Astrocyte (in vitro differentiated cells and primary cell): ENCODE data around the gene USP25. TPM values are rescaled to one million over a fixed set of nuclear protein-coding genes. Genes with fewer than 3 reads are reported as not detected.

Experiments used
- DNase-seq: peaks from one replicate; pipeline ENCODE4 v3.0.0-alpha.2; 2010; ENCODE audit warnings: low read depth
- FAIRE-seq: peaks from 2 replicates; lab custom pipeline; 2011; peaks lifted over from hg19 to GRCh38; lab: Jason Lieb, UNC
- H2AFZ ChIP-seq: 2 replicates; pipeline ENCODE4 v1.6.0; 2012; ENCODE audit warnings: low read depth, low read length, inconsistent platforms
- H3K27ac ChIP-seq: 2 replicates; pipeline ENCODE4 v1.5.1; 2011; ENCODE audit warnings: low read depth, low read length, inconsistent platforms
- H3K27me3 ChIP-seq: 2 replicates; pipeline ENCODE4 v1.6.0; 2011; ENCODE audit warnings: low read length, inconsistent platforms; ENCODE audit not compliant: insufficient read depth
- H3K36me3 ChIP-seq: 2 replicates; pipeline ENCODE4 v1.5.1; 2011; ENCODE audit warnings: low read length, inconsistent platforms; ENCODE audit not compliant: insufficient read depth
- H3K4me1 ChIP-seq: 2 replicates; pipeline ENCODE4 v1.5.1; 2011; ENCODE audit warnings: low read length, inconsistent platforms; ENCODE audit not compliant: insufficient read depth
- H3K4me2 ChIP-seq: 2 replicates; pipeline ENCODE4 v1.6.0; 2012; ENCODE audit warnings: low read length, inconsistent platforms
- H3K4me3 ChIP-seq: 2 replicates; pipeline ENCODE4 v1.5.1; 2011; ENCODE audit warnings: low read depth, mild to moderate bottlenecking, low read length, inconsistent platforms; ENCODE audit not compliant: insufficient read depth
- H3K79me2 ChIP-seq: 2 replicates; pipeline ENCODE4 v1.6.0; 2012; ENCODE audit warnings: mild to moderate bottlenecking, low read length, inconsistent platforms; ENCODE audit not compliant: insufficient read depth
- H3K9ac ChIP-seq: 2 replicates; pipeline ENCODE4 v1.6.0; 2012; ENCODE audit warnings: mild to moderate bottlenecking, low read length, inconsistent platforms
- H3K9me3 ChIP-seq: 2 replicates; pipeline ENCODE4 v1.5.1; 2012; ENCODE audit warnings: low read depth, mild to moderate bottlenecking, low read length, inconsistent platforms; ENCODE audit not compliant: insufficient read depth
- H4K20me1 ChIP-seq: 2 replicates; pipeline ENCODE4 v1.6.0; 2012; ENCODE audit warnings: low read length, inconsistent platforms; ENCODE audit not compliant: insufficient read depth
- H3K27ac Mint-ChIP-seq: one replicate; pipeline ENCODE4 v1.8.0; 2021; ENCODE audit warnings: mild to moderate bottlenecking, mixed read lengths; ENCODE audit not compliant: unreplicated experiment
- H3K27me3 Mint-ChIP-seq: one replicate; pipeline ENCODE4 v1.8.0; 2021; ENCODE audit warnings: low read depth, mixed read lengths; ENCODE audit not compliant: unreplicated experiment
- H3K36me3 Mint-ChIP-seq: one replicate; pipeline ENCODE4 v1.8.0; 2021; ENCODE audit warnings: low read depth, mixed read lengths; ENCODE audit not compliant: unreplicated experiment
- H3K4me1 Mint-ChIP-seq: one replicate; pipeline ENCODE4 v1.8.0; 2021; ENCODE audit warnings: low read depth, mixed read lengths; ENCODE audit not compliant: unreplicated experiment
- H3K4me3 Mint-ChIP-seq: one replicate; pipeline ENCODE4 v1.8.0; 2021; ENCODE audit warnings: mild to moderate bottlenecking, moderate library complexity, mixed read lengths; ENCODE audit not compliant: unreplicated experiment
- H3K9me3 Mint-ChIP-seq: one replicate; pipeline ENCODE4 v1.8.0; 2021; ENCODE audit warnings: mild to moderate bottlenecking, mixed read lengths; ENCODE audit not compliant: unreplicated experiment
- EZH2 ChIP-seq: IDR thresholded peaks from 2 replicates; pipeline ENCODE4 v1.6.1; 2012; ENCODE audit warnings: mild to moderate bottlenecking, low read length, inconsistent platforms; ENCODE audit not compliant: insufficient read depth
- total RNA-seq: library from RNA; stranded (reverse); gene quantifications from 2 replicates; pipeline ENCODE4 v1.2.1, GENCODE V29; 2021
- TF ChIP-seq, protein P1 (sequence below): IDR thresholded peaks from 2 replicates; pipeline ENCODE4 v1.5.1; 2011; ENCODE audit warnings: low read depth, mild to moderate bottlenecking, inconsistent platforms, low read length, moderate library complexity; ENCODE audit not compliant: insufficient read depth

The USP25 gene
- total RNA-seq, 1 donor from 2014 or later: 49.5 TPM

DNA sequence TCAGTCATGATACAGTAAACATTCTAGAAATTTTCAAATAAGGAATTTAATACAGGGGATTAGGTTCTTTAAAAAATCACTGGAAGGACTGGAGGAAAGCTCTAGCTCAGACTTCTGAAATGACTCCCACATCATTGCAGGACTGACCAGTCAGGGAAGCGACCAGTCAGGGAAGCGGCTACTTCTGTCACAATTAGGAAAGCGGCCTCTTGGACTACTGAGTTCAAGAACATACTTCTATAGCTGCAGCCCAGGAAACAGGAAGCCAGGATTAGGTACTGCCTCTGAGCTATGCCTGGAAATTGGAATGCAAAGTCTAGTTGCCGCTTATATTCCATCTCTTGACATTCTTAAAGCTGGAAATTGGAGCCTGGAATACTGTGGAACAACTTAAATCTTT is 45.5 kb downstream of the USP25 start:
- peaks cover 17% of the 10 kb centered on the region for H3K4me1 Mint-ChIP-seq
- no peak overlapping the region for H3K27ac ChIP-seq
- no peak for TF ChIP-seq EZH2
- TF ChIP-seq, protein P1, sequence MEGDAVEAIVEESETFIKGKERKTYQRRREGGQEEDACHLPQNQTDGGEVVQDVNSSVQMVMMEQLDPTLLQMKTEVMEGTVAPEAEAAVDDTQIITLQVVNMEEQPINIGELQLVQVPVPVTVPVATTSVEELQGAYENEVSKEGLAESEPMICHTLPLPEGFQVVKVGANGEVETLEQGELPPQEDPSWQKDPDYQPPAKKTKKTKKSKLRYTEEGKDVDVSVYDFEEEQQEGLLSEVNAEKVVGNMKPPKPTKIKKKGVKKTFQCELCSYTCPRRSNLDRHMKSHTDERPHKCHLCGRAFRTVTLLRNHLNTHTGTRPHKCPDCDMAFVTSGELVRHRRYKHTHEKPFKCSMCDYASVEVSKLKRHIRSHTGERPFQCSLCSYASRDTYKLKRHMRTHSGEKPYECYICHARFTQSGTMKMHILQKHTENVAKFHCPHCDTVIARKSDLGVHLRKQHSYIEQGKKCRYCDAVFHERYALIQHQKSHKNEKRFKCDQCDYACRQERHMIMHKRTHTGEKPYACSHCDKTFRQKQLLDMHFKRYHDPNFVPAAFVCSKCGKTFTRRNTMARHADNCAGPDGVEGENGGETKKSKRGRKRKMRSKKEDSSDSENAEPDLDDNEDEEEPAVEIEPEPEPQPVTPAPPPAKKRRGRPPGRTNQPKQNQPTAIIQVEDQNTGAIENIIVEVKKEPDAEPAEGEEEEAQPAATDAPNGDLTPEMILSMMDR: no peak
- no peaks in the 10 kb centered on the region for H3K36me3 ChIP-seq
- H3K9ac ChIP-seq: no peak overlapping the region
- H3K27me3 Mint-ChIP-seq: no peaks in the 10 kb centered on the region
- H3K27ac Mint-ChIP-seq: no peak overlapping the region
- no peaks in the 10 kb centered on the region for H3K27me3 ChIP-seq
- no peaks in the 10 kb centered on the region for H3K4me1 ChIP-seq
- peaks cover 27% of the 10 kb centered on the region for H3K79me2 ChIP-seq
- no peak overlapping the region for H3K4me2 ChIP-seq
- H3K9me3 ChIP-seq: no peaks in the 10 kb centered on the region
- no peak overlapping the region for H2AFZ ChIP-seq
- H3K36me3 Mint-ChIP-seq: no peaks in the 10 kb centered on the region
- H3K4me3 Mint-ChIP-seq: no peak overlapping the region
- no peak overlapping the region for H3K4me3 ChIP-seq
- peaks cover 6% of the 10 kb centered on the region for H4K20me1 ChIP-seq
- FAIRE-seq: no peak
- DNase-seq: no peak
- H3K9me3 Mint-ChIP-seq: no peaks in the 10 kb centered on the region

DNA sequence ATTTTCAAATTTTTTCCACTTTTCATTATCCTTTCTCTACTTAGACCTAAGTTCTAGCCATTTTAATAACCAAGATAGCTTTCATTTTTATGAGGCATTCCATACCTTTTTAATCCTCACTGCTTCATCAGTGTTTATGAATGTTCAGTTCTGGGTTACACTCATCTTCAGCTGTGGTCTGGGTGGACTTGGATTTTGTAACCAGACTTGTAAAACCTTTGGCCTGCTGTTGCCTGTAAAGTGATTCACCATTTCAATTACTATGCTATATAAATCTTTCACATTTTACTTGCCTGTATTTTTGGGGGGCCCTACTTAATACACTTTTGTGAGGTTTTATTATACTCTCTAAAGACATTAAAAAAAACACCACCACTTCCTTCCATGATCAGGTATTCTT is 46.2 kb downstream of the USP25 start:
- H2AFZ ChIP-seq: no peak overlapping the region
- H3K4me3 Mint-ChIP-seq: no peak overlapping the region
- no peak overlapping the region for H3K27ac ChIP-seq
- no peak overlapping the region for H3K4me2 ChIP-seq
- DNase-seq: peak; percentile 81
- H4K20me1 ChIP-seq: peaks cover 6% of the 10 kb centered on the region
- no peaks in the 10 kb centered on the region for H3K36me3 ChIP-seq
- H3K4me1 Mint-ChIP-seq: peaks cover 17% of the 10 kb centered on the region
- TF ChIP-seq EZH2: no peak
- TF ChIP-seq, protein P1: no peak
- H3K27me3 ChIP-seq: no peaks in the 10 kb centered on the region
- H3K4me3 ChIP-seq: no peak overlapping the region
- H3K9me3 Mint-ChIP-seq: no peaks in the 10 kb centered on the region
- no peaks in the 10 kb centered on the region for H3K9me3 ChIP-seq
- peak; percentile 54 for FAIRE-seq
- peaks cover 20% of the 10 kb centered on the region for H3K79me2 ChIP-seq
- H3K27ac Mint-ChIP-seq: peak overlapping the region; percentile 49
- H3K9ac ChIP-seq: no peak overlapping the region
- H3K4me1 ChIP-seq: no peaks in the 10 kb centered on the region
- no peaks in the 10 kb centered on the region for H3K27me3 Mint-ChIP-seq
- peaks cover 5% of the 10 kb centered on the region for H3K36me3 Mint-ChIP-seq

DNA sequence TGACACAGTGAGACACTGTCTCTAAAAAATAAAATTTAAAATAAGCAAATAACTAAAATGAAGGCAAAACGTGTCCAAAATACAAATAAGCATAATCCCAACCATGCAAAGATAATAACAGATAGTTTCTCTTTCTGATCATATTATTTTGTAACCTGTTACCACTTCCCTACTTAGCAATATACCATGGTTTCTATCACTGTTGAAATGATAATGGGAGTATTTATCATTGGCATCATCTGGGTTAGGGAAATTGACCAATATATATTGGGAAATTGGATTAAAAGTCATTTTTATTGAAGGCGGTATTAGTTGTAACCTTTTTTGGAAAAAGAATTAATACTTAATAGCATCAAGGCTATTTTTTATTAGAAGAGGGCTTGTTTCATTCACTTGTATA is 47.0 kb downstream of the USP25 start:
- Histone ChIP-seq H3K9ac (no peak overlapping the region), H3K27ac (no peak overlapping the region), H3K4me3 (no peak overlapping the region), H2AFZ (no peak overlapping the region), H3K4me2 (no peak overlapping the region), H3K9me3 (no peaks in the 10 kb centered on the region), H3K27me3 (no peaks in the 10 kb centered on the region), H3K36me3 (no peaks in the 10 kb centered on the region), H3K4me1 (no peaks in the 10 kb centered on the region), H3K79me2 (peaks cover 13% of the 10 kb centered on the region), H4K20me1 (no peaks in the 10 kb centered on the region)
- Mint-ChIP-seq H3K9me3 (no peaks in the 10 kb centered on the region), H3K36me3 (peaks cover 11% of the 10 kb centered on the region), H3K4me3 (no peak overlapping the region), H3K27me3 (no peaks in the 10 kb centered on the region), H3K4me1 (peaks cover 17% of the 10 kb centered on the region), H3K27ac (no peak overlapping the region)
- TF ChIP-seq, protein P1: no peak
- no peak for TF ChIP-seq EZH2
- FAIRE-seq (no peak), DNase-seq (no peak)
